Keratinocyte (primary cell): Measurements from ENCODE around the gene SLC19A1.

Experiments
- EZH2 ChIP-seq: IDR thresholded peaks from one replicate; pipeline ENCODE4 v1.6.1; 2012; ENCODE audit warnings: inconsistent platforms, mild to moderate bottlenecking, low read length, moderate library complexity
- TF ChIP-seq, protein P1 (sequence below), 3 experiments: IDR thresholded peaks in 1 of 3; conservative IDR thresholded peaks in 1 of 3; optimal IDR thresholded peaks in 1 of 3; 2 replicates in 2 of 3; 3 replicates in 1 of 3; pipeline versions ENCODE3 to v1.5.1; 2011; ENCODE audit warnings: low read length in 3 of 3, mild to moderate bottlenecking in 3 of 3, moderate library complexity in 2 of 3, control low read depth in 1 of 3, inconsistent platforms in 1 of 3; ENCODE audit not compliant: insufficient read depth in 2 of 3; ENCODE audit errors: extremely low read depth in 1 of 3

DNA sequence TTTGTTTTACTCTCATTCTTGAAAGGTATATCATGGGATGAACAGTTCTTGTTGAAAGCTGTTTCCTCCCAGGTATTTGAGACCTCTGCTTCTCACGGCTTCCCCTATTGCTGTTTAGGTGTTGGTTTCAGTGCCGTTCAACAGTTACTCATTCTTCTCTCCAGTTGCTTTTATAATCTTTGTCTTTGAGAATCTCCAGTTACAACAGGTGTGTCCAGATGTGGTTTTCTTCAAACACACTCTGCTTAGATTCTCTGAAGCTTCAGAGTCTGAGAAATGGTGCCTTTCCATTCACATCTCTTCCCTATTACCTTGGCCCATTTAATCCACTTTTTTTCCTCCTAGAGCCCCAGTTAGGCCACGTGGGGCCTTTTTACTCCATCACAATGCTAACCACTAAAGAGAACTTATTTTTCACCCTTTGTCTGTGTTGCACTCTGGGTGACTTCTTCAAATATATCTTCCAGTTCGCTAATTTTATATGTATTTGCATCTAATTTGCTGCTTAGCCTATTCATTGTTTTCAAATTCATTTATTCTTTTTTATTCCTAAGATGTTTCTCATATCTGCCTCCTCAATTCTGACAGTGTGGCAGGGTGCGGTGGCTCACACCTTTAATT lies 46.7 kb upstream of the SLC19A1 start:
- TF ChIP-seq, protein P1, sequence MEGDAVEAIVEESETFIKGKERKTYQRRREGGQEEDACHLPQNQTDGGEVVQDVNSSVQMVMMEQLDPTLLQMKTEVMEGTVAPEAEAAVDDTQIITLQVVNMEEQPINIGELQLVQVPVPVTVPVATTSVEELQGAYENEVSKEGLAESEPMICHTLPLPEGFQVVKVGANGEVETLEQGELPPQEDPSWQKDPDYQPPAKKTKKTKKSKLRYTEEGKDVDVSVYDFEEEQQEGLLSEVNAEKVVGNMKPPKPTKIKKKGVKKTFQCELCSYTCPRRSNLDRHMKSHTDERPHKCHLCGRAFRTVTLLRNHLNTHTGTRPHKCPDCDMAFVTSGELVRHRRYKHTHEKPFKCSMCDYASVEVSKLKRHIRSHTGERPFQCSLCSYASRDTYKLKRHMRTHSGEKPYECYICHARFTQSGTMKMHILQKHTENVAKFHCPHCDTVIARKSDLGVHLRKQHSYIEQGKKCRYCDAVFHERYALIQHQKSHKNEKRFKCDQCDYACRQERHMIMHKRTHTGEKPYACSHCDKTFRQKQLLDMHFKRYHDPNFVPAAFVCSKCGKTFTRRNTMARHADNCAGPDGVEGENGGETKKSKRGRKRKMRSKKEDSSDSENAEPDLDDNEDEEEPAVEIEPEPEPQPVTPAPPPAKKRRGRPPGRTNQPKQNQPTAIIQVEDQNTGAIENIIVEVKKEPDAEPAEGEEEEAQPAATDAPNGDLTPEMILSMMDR (optimal IDR thresholded peaks at IDR 0.05 in 1 of 3, IDR thresholded peaks at IDR 0.05 in 1 of 3, conservative IDR thresholded peaks at IDR 0.05 in 1 of 3; ENCODE audit: extremely low read depth in 1 of 3, insufficient read depth in 2 of 3, low read length in 3 of 3): no peak
- no peak for TF ChIP-seq EZH2
